Dedifferentiated amniotic fluid mesenchymal stem cell (primary cell): Measurements from ENCODE around the gene ZNG1A.
"Not testable (repeated sequence)": the region's sequence is repeated elsewhere in the genome, so short reads cannot be mapped to it uniquely, and the experiment has no call there.

Source experiments
- DNase-seq: peaks from one replicate; pipeline ENCODE4 v3.0.0-alpha.2; 2016; ENCODE audit errors: extremely low spot score

The ZNG1A gene

DNA sequence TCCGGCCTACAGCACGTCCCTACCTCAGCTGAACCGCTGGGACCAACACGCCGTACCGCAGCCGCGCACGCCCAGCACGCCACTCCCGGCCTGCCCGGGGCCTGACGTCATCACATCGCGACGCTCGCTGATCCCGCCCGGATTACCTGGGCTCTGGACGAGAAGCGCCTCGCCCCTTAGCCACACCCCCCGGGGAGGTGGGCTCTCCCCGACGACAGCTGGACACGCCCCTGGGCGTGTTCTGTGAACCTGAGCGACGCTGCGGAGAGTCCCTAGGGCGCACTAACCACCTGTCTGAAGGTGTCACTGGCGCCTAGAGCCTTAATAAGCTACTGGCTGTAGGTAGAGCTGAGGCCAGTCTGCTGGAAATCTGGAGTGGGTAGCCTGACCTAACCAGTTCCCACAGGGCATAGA is at the start of gene ZNG1A:
ZNG1A (minus strand) TSS at position 87 of the 414 bp plus-strand sequence. CDS start 87 bp downstream, outside the sequence.
- not testable (repeated sequence) for DNase-seq

DNA sequence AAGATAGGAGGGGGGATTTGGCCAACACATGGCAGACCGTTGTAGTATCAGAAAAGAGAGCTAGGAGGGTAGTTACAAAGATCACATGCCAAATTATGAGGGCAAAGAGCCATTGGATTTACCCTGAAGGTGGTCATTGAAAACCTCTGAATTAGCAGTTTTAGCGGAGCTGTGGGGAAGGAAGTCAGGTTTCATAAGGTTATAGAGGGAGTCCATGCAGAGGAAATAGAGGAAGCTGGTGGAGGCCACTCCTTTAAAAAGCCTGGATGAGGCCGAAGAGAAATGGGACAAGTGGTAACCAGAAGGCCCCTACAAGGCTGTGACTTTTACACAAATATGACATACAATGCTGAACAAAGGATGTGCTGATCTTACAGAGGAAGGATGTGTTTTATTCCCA is 49.0 kb upstream of the ZNG1A start:
- no peak for DNase-seq

DNA sequence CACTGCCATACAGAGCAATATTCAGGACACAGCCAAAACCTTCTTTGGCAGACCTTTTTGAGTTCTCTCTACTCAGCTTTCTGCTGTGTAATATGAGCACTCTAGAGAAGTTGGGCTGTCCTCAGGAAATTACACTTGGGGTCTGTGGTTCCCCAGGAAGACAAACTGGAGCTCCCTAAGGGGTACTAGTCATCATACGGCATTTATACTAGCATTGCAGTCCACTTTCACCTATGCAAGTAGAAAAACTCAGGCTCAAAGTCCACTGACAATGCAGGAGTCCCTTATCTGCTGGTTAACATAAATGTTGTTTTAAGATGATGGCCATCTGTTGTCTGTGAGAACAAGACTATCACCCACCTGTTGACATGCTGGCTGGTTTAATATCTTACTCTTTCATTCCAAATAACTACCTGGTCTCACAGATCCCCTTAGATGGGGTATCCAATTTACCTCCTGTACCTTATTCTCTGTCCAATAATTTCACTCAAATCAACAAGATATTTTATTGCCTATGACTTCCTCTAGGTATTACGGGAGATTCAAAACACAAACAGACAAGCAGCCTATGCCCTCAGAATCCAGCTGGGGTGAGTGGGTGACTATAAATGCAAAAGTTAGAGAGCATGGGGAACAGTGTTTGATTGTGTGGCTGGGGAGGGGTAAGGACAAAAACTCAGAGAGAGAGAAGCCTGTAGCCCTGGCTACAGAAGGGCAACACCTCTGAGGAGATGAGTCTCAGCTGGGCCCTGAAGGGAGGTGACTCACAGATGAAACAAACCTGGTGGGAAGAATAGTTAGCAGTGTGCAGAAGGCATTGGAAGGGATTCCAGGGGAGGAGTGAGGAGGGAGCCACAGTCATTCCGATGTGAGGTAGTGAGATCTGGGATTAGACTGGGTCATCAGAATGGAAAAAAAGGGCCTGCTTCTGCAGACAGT is 46.0 kb upstream of the ZNG1A start:
- DNase-seq = no peak

DNA sequence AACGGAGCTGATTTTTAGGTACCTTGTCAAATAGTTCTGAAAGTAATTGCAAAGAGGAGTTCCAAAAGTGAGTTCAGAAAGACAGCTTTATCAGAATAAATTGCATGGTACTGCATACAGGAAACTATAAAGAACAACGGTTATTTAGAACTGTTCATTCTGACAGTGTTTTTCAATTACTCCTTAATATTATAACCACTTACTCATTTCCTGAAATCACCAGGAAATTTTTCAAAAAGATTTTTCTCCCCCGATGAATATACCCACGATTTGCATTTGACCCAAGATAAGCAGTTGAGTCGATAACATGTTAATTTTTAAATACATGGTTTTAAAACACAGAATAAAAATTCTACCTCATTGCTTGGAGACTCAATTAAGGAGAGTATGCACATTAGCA is 45.2 kb upstream of the ZNG1A start:
- no peak for DNase-seq

DNA sequence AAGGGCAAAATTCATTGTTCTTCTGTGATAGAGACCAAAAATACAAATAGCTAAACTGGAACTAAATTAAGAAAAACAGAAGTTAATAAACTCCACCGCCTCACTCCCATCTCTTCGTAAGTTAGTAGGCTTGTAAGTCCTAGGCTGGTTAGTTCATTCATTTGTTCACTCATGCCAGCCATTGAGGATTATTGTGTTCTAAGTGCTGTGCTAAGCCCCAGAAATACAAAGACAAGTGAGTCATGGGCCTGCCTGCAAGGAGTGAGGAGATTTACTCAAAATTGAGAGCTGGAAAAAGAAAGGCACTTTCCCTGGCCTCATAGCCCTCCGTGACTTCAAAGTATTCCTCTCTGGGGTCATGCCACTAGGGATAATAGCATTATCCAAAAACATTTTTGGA is 44.3 kb upstream of the ZNG1A start:
- no peak for DNase-seq

DNA sequence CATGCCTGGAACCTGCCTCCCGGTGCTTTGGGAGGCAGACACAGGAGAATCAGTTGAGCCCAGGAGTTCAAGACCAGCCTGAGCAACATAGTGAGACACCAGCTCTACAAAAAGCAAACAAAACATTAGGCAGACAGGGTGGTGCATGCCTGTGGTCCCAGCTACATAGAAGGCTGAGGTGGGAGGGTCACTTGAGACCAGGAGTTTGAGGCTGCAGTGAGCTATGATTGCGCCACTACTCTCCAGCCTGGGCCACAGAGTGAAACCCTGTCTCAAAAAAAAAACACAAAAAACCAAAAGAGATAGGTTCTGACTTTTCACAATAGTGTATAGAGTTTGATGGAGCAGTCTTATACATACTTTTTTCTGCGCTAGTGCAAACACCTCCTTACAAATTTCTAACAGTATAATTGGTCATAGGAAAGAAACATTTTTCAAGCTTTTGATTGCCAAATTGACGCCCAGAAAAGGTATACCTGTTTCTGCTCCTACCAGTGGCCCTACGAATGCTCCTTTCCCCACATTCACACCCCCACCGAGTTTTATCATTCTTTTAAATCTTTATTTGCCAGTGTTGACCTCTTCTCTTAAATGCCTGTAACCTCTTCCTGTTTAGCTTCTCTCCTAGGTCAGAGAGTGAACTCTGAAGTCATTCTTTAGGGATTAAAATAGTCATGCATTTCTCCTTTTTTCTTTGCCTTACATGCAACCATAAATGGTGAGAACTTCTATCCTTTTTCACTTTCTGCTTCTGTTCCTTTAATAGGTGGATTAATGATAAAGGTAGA is 43.3 kb upstream of the ZNG1A start:
- DNase-seq = no peak

DNA sequence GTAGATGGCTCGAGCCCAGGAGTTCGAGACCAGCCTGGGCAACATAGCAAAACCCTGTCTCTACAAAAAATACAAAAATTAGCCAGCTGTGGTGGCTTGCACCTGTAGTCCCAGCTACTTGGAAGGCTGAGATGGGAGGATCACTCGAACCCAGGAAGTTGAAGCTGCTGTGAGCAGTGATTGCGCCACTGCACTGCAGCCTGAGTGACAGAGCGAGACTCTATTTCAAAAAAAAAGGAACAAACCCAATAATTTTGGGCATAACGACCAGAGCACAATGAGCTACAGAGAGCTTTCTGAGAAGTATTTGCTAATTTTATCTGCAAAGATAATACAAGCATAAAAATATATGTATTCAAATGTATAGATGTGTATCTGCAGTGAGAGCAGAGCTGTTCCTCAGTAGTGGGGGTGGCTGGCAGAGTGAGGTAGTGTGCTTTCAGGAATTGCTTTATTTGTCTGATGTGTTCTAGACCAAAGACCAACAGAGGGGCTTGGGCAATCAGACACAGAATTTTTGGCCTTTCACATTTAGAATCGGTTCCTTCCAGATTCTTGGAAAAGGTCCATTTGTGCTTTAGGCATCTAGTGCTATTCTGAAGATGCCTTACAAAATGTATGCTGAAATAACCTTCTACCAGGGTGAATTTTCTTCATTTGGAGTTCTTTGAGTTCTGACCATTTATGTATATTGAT is 41.0 kb upstream of the ZNG1A start:
- DNase-seq = no peak

DNA sequence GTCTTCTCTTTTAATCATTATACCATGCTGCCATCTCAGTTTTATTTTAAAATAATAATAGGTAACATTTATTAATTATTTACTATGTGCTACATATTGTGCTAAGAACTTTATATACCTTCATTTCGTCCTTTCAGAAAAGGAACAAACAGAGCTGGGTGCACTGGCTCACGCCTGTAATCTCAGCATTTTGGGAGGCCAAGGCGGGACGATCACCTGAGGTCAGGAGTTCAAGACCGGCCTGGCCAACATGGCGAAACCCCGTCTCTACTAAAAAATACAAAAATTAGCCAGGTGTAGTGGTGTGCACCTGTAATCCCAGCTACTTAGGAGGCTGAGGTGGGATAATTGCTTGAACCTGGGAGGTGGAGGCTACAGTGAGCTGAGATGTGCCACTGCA is 40.2 kb upstream of the ZNG1A start:
- DNase-seq = not testable (repeated sequence)

DNA sequence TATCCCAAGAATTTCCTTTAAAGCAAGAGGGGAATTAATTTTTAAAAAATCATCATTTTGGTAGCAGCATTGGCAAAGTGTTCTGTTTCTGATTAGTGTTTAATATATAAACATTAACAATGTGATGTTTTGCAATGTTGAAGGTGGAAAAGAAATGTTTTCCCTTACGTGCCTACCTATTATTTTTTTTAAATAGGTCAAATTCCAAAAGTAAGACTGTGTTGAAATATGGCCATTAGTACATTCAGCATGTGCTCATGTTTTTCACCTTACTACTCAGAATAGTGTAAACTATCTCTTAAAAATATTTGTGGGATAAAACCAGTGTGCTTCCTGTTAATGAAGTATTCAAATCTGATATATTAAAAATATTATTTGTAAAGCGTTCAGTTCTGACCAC is 39.1 kb upstream of the ZNG1A start:
- no peak for DNase-seq

DNA sequence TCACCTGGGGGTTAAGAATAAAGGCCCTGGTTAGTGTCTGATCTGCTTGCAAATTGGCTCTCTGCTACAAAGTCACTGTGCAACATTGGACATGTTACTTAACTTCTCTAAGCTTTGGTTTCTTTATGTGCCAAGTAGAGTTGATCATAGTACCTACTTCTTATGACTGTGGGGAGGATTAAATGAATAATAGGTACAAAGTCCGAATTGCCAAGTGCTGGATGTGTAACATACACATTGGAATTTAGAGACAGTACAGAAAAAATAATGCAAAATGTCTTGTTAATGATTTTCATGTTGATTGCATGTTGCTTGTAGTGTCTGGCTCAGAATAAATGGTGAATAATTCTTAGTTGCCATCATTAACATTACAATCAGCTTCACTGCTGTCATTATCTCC is 38.0 kb upstream of the ZNG1A start:
- no peak for DNase-seq

DNA sequence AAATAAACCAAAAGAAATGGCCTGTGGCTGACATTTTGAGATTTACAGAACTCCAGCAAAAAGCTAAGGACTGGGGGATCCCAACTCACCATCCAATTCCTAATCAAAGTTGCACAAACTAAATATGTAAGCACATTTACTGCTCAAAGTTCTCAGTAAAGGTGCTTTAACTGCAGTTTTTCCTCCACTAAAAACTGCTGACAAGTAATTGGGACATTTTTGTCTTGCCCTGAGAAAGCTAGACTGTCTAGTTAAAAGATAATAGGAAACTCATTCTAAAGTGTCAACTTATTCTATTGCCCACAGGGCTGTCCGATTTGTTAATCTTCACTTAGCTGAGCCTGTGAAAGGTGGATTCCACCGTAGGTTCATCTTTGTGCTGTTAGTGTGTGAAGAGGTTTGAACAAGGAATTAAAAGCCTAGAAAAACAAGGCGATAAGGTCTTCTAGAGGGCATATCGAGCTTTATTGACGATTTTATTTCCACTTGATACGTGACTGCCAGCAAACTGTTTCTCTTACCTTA is 36.8 kb upstream of the ZNG1A start:
- DNase-seq = no peak

DNA sequence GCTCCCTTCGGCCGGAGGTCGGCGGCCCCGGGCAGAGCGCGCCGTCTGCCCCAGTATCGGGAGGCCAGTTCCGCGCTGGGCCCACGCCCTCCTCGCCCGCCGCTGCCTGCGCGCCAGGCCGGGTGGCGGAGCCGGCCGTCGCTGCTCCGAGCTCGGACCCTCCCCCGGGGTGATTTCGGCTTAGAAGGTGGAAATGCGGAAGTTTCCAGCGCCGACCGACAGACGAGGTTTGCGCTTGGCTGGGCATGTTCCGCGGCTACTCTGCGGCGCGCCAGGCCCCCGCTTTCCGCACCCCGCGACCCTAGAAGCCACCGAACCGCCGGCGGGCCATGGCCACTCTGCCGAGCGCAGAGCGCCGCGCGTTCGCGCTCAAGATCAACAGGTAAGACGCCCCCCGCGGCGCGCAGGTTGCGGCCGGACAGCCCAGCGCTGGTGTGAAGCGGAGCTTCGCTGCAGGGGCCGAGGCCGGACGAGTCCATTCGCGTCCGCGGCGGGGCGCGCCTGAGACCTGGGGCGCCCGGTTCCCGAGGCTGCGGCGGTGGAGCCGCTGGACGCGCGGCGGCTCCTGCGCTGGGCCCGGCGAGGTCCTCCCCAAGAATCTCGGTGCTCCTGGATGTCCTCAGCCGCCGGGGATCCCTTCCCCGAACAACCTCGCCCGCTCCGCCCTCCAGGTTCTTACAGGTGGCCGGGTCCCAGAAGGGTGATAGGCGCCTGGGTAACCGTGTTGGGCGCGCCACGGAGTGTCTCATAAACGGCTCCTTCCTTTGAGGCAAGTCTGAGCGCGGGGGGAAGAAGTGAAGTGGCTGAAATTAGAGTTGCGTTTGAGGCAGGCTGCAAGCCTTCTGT is 36.0 kb upstream of the ZNG1A start, which contains the start of gene DOCK8:
DOCK8 (plus strand) TSS at position 218 of the 846 bp plus-strand sequence; CDS start at position 330, 112 bp downstream.
- DNase-seq = no peak

DNA sequence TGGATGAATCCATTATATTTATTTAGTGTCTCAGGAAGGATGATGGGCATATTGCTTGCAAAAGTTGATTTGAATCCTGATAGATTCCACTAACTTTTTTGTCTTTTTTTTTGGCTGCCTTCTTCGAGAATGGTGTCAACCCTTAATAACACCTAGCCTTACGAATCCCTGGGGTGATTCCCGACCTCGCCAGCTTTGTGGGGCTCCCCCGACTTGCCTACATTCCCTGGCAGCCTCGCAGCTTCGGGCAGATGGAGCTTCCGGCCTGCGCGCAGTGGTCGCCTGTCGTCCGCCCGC is 35.4 kb upstream of the ZNG1A start:
- DNase-seq = no peak

DNA sequence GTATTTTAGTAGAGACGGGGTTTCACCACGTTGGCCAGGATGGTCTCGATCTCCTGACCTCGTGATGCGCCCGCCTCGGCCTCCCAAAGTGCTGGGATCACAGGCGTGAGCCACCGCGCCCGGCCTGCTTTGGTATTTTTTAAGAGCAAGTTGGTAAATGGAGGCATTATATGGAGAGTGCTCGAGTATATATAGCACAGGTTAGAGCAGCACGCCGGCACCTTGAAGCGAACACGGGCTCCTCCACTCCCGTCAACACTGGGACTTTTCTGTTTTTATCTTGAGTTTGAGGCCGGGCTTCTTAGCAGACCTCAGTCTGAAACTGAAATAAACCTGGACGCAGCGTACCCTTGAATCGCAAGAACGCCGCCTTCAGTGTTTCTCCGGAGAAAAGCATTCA is 35.0 kb upstream of the ZNG1A start:
- not testable (repeated sequence) for DNase-seq

DNA sequence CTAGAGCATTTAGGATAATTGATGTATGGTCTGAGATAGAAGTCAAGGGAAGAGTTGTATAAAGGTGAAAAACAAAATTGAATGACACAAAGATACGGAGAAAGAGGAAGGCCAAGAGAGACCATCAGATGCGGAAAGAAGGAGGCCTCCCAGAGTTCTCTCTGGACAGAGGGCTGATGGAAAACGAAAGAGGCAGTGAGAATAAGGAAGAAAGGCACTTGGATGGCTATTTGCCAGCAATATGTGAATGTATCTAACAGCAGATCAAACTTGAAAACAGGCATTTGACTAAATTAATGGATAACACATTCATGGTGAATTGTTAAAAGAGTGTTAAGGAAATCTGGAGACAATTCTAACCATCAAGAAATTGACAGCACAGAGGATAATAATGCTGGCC is 33.4 kb upstream of the ZNG1A start:
- DNase-seq = no peak

DNA sequence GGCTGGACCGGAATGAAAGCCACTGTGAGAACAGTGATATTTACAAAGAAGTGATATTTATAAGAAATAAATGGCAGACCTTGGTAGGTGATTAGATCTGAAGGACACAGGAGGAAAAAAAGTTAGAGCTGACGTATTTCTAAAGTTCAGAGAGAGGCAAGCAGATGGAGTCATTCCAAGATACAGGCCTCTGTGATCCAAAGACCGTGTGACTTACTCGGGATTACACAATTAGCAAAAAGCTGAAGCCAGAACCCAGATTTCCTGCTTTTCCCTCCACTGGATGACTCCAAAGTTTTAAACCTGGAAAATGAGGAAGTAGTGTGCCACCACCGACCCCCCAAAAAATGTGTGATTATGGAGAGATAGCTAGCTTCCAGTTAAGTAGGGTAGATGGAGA is 32.7 kb upstream of the ZNG1A start:
- DNase-seq = no peak

DNA sequence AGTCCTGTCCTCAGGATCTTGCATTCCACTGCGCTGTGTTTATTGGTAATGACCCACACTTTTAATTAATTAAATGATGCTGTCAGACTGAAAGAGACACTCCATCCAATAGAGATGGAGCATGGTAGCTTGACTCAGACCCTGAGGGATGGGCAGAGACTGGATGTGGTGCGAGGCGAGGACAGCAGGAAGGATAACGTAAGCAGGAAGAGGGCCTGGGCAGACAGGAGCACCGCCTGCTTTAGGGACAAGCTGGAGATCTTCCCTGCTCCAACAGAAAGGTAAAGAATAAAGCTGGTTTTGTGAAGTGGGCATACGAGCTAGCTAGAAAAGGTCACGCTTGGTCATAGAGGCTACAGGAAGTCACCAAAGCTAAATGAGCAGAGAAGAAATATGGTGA is 32.2 kb upstream of the ZNG1A start:
- no peak for DNase-seq

DNA sequence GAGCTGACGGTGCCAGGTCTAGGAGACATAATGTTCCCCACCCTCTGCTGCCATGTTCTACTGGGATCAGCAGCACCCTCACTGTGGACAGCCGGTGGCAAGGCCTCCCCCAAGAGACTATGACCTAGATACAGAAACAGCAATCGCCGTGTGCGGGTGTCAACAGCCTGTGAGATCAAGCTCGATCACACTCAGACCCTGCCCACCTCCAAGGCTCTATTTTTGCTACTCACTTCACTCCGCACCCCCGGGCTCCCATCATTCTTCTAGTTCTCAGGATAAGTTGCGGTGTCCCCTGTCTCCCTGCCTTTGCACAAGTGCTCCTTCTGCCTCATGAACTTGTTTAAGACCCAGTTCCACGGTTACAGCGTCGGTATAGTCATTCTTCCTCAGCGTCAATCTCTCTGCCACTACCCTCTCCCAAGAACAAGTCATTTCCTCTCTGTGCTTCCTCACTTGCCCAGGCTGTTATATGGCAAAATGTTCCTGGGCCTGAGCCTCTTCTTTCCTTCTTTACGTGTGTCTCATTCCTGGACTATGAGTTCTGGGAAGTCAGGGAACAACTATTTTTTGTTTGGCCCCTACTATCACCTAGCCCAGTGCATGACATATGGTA is 30.4 kb upstream of the ZNG1A start:
- no peak for DNase-seq

DNA sequence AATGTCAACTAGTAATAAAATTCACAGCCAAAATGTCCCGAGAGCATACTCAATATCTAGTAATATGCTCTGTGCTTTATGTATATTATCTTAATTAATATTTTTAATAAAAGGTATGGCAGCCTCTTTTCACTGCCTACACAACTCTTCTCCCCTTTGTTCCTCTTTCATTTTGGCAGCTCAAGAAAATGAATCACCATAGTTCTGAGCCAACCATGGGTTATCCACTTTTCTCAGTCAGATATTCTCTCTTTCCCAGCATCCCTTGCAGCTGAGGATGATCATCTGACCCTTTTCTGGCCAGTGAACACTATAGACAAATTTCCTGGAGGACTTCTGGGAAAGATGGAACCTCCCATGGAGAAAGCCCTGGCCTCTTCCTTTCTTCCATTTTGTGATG is 27.6 kb upstream of the ZNG1A start:
- no peak for DNase-seq

DNA sequence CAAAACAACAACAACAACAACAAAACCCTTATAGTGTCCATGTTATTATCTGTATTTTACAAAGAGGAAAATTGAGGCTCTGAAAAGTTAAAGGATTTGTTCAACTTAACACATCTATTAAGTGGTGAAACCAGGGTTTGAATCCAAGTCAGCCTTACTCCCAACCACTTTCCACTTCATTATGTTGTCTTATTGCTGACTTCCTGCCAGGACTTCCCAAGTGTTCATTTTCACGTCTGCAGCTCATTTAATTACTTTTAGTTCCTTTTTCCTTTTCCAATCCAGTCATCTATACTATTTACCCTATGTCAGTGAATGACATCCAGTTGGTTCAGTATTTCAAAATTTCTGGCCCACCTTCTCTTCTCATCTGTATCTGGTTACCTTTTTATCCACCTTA is 20.7 kb upstream of the ZNG1A start:
- DNase-seq = not testable (repeated sequence)
